GM10248 (cell line): Measurements from ENCODE around the gene NUDT1.

ENCODE experiments used
- CTCF ChIA-PET: fragments of 300-600 bp; sonication (Branson Sonifier 250); formaldehyde crosslinking; extraction: SDS; loops from one replicate; lab custom pipeline; 2021; ENCODE audit warnings: antibody characterized with exemption; lab: Yijun Ruan, JAX
- POLR2A ChIA-PET: fragments of 350-650 bp; sonication (Branson Sonifier 250); formaldehyde crosslinking; extraction: SDS; loops from one replicate; lab custom pipeline; 2020; ENCODE audit warnings: antibody characterized with exemption; lab: Yijun Ruan, JAX
- DNase-seq: peaks from one replicate; pipeline ENCODE4 v3.0.0; 2012; ENCODE audit errors: extremely low spot score
- CTCF ChIP-seq: IDR thresholded peaks from 2 replicates; pipeline ENCODE4 v1.5.1; 2012; ENCODE audit warnings: mild to moderate bottlenecking, low read depth; ENCODE audit errors: extremely low read depth, missing control alignments, control extremely low read depth

The NUDT1 gene

GRCh38 chr7:2225830-2226229, 16.2 kb upstream of the NUDT1 start:
- DNase-seq, result no peak
- TF ChIP-seq CTCF, result no peak
- ChIA-PET CTCF (interaction anchor here (1.1 kb wide), 1 partner anchor 122 kb away, joined by 3 read pairs; no protein-coding TSS in a partner anchor), POLR2A (no interaction called here)

- no peak for DNase-seq
- TF ChIP-seq CTCF, result no peak
- ChIA-PET CTCF (no interaction called here), POLR2A (no interaction called here)
Observed at GRCh38 chr7:2227699-2228098, 14.3 kb upstream of the NUDT1 start.

- no peak for DNase-seq
- ChIA-PET CTCF (interaction anchor here (2.6 kb wide), 1 partner anchor 19 kb away, joined by 7 read pairs; no protein-coding TSS in a partner anchor), POLR2A (no interaction called here)
- no peak for TF ChIP-seq CTCF
Observed at GRCh38 chr7:2228921-2229320, 13.1 kb upstream of the NUDT1 start.

- DNase-seq, result no peak
- no peak for TF ChIP-seq CTCF
- POLR2A ChIA-PET, result no interaction called here
- CTCF ChIA-PET, result interaction anchor here (1.2 to 2.6 kb wide), 2 partner anchors 20 to 118 kb away, joined by 4 to 7 read pairs; no protein-coding TSS in a partner anchor
Observed at GRCh38 chr7:2229467-2229866, 12.6 kb upstream of the NUDT1 start.

- ChIA-PET POLR2A (no interaction called here), CTCF (interaction anchor here (1.2 to 2.6 kb wide), 2 partner anchors 21 to 118 kb away, joined by 4 to 7 read pairs; no protein-coding TSS in a partner anchor)
- no peak for TF ChIP-seq CTCF
- no peak for DNase-seq
Observed at GRCh38 chr7:2230226-2230625, 11.8 kb upstream of the NUDT1 start.

DNA sequence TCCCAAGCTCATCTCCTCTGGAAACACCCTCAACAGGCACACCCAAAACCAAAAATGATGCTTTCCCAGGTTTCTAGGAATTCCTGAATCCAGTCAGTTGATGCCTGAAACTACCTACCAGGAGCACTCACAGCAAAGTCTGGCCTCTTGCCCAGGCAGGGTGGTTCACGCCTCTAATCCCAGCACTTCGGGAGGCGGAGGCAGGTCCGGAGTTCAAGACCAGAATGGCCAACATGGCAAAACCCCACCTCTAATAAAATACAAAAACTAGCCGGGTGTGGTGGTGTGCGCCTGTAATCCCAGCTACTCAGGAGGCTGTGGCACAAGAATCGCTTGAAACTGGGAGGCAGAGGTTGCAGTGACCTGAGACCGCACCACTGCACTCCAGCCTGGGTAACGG, 11.1 kb upstream of the NUDT1 start:
- ChIA-PET CTCF (interaction anchor here (1.2 to 2.6 kb wide), 3 partner anchors 21 to 117 kb away, joined by 4 to 7 read pairs (median 7); no protein-coding TSS in a partner anchor), POLR2A (no interaction called here)
- DNase-seq, result no peak
- TF ChIP-seq CTCF, result no peak
